IPS-NIHi7 (cell line): ENCODE results near the gene NADSYN1.
"Not testable (repeated sequence)": the region's sequence is repeated elsewhere in the genome, so short reads cannot be mapped to it uniquely, and the experiment has no call there.

Source experiments
- DNase-seq: peaks from one replicate; pipeline ENCODE4 v3.0.0; 2012; ENCODE audit warnings: mixed read lengths; ENCODE audit errors: extremely low spot score

NADSYN1 gene

DNA sequence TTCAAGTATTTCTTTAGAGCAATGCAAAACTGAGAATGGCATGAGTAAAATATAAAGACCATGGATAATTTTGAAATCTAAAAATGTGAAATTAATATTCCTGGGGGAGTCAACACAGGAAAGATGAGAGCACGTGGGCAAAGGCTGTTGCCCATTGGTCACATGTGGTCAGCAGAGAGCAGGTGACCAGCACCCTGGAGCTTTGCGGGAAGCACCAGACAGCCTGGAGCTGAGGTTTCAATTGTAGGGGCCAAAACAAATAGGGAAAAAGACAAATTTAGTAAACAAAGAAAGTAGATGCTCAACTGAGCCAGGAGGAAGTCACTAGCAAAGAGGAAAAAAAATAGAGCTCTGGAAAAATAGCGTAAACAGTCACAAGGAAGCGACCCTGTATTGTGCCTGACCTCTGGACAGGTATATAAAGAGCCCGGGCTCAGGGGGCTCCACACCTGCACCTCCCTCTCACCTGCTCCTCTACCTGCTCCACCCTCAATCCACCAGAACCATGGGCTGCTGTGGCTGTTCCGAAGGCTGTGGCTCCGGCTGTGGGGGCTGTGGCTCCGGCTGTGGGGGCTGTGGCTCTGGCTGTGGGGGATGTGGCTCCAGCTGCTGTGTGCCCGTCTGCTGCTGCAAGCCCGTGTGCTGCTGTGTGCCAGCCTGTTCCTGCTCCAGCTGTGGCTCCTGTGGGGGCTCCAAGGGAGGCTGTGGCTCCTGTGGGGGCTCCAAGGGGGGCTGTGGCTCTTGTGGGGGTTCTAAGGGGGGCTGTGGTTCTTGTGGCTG, 74.0 kb downstream of the NADSYN1 start, which contains the start of gene KRTAP5-7:
KRTAP5-7 (plus strand) TSS at position 472 of the 780 bp plus-strand sequence; CDS start at position 506, 34 bp downstream.
- DNase-seq, result not testable (repeated sequence)

GRCh38 chr11:71527576-71528210, 74.7 kb downstream of the NADSYN1 start:
- no peak for DNase-seq

- no peak for DNase-seq
Measured at GRCh38 chr11:71530602-71531001, 77.6 kb downstream of the NADSYN1 start.

GRCh38 chr11:71532036-71532610, 79.1 kb downstream of the NADSYN1 start:
- DNase-seq, result no peak

GRCh38 chr11:71534711-71535608, 82.0 kb downstream of the NADSYN1 start:
- DNase-seq, result not testable (repeated sequence)

- no peak for DNase-seq
Measured at GRCh38 chr11:71535825-71536224, 82.8 kb downstream of the NADSYN1 start.

DNA sequence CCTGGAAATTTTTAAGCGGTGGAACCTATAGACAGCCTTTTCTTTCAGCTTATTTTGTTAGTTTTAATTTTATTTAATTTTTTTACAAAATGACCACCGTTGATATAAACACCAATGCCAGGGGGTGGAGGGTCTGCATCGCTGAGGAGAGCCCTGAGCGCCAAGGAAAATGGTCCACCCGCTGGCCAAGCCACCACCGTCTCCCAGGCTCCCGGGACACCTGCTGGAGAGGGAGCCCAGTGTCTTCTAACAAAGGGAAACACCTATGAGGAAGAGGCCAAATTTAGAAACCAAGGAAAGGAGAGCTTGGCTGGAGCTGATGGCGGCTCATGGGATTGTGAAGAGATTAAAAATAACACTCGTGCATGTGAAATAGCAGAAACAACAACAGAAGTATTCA, 84.5 kb downstream of the NADSYN1 start:
- DNase-seq, result no peak

GRCh38 chr11:71537977-71538665, 85.1 kb downstream of the NADSYN1 start, which contains the start of gene KRTAP5-8:
TSS of gene KRTAP5-8 (plus strand) at chr11:71538025. CDS start at chr11:71538056, 31 bp downstream.
- DNase-seq, result not testable (repeated sequence)

DNA sequence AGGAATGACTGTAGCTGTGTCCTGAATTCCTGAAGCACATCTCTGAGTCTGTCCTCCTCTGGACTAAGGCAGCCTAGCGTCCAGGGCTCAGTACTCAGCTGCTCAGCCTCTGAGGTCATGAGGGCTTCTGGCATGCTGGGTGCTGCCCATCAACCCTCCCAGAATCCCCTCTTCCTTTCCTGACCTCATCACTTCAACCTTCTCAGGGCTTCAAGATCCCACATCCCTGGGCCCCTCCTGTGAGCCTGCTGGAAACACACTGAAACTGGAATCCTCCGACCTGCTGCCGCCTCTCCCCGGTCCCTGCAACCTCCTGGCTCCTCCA, 85.6 kb downstream of the NADSYN1 start:
- DNase-seq, result no peak

DNA sequence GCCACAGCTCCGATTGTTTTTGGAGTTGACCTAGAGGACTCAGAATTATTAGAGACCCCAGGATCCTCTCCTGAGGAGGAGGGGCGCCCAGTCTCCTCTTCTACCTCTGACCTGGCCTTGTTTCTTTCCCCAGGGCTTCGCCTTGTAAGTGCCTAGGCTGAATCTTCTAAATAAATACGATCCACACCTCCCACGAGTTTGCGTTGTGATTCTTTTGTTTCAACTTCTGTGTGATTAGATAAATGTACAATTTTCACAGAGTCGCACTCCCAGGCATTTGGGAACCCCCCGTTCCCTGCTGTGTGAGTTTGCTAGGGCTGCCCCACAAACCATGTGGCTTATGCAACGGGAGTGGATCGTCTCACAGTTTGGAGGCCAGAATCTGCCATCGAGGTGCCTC, 86.0 kb downstream of the NADSYN1 start:
- DNase-seq, result no peak

DNA sequence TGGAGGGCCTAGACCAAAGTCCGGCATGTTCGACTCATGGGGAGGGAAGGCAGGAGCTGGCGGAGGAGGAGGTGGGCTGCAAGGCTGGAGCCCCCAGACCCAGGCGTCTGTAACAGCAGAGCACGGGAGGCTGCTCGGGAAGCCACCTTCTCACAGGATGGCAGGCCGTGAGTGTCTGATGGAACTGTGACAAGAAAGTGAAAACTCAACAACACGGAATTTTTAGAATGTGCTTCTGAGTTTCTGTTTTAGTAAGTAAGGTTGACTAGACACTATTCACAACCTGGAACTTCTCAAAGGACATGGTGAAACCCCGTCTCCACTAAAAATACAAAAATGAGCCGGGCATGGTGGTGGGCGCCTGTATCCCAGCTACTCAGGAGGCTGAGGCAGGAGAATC, 87.0 kb downstream of the NADSYN1 start:
- DNase-seq, result not testable (repeated sequence)

- DNase-seq, result not testable (repeated sequence)
Measured at GRCh38 chr11:71540521-71541304, 87.7 kb downstream of the NADSYN1 start.

- DNase-seq, result no peak
Measured at GRCh38 chr11:71542382-71542781, 89.4 kb downstream of the NADSYN1 start.

DNA sequence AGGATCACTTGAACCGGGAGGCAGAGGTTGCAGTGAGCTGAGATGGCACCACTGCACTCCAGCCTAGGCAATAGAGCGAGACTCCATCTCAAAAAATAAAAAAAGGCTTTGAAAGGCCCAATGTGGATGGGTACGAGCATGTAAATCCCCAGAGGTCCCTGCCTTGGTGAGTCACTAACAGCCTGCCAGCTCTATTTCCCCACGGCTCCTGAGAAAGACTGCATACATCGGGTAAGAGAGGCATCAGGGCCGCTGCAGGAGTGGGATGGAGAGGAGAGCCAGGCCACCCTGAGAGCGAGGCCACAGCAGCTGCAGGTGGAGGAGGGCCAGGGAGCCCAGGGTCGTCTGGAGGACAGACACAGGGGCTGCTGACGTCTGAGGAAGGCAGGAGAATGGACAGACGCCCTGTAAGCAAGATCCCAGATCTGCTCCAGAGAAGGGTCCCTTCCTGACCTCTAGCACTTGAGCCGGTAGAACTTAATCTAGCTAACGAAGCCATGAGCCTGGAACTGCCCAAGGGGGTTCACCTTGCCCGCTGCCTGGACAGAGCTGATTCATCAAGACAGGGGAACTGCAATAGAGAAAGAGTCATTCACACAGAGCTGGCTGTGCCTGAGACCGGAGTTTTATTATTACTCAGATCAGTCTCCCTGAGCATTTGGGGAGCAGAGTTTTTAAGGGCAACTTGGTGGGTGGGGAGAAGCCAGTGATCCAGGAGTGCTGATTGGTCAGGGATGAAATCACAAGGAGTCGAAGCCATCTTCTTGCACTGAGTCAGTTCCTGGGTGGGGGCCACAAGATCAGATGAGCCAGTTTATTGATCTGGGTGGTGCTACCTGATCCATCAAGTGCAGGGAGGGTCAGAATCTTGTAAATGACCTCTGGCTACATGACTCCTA, 90.1 kb downstream of the NADSYN1 start:
- no peak for DNase-seq

GRCh38 chr11:71543866-71544265, 90.9 kb downstream of the NADSYN1 start:
- no peak for DNase-seq

- no peak for DNase-seq
Measured at GRCh38 chr11:71544525-71545214, 91.7 kb downstream of the NADSYN1 start.

DNA sequence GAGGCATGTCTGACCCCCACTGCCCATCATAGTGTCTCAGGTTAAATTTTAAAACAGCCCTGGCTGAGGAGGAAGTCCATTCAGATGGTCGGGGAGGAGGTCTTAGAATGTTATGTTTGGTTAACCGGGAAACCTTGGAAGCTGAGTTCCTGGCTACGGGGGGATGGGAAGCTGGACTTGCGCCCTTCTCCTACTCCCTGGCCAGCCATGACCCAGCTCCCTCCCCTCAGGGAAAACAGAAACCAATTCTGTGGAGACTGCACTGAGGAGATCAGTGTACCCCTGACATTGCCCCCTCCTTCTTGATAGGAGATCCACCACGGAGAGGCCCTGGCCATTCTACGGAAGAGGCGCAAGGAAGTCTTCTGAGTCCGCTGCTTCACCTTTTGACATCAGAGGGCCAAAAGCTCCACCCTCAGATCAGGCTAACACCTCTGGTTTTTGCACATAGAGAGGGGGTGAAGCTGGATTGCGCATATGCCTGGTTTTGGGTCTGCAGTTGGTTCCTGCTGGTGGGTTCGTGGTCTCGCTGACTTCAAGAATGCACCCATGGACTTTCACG, 92.5 kb downstream of the NADSYN1 start:
- DNase-seq, result no peak

GRCh38 chr11:71548120-71548519, 95.1 kb downstream of the NADSYN1 start, which contains the start of gene KRTAP5-9:
TSS of gene KRTAP5-9 (plus strand) at chr11:71548420. CDS start at chr11:71548658, 238 bp downstream.
- no peak for DNase-seq
